ENCODE data around the gene CASS4.
"Not testable (repeated sequence)": the region's sequence is repeated elsewhere in the genome, so short reads cannot be mapped to it uniquely, and the experiment has no call there.

GRCh38 chr20:56405356-56405755 lies 6.7 kb upstream of the CASS4 start:
- TF ChIP-seq CTCF (IDR thresholded peaks at IDR 0.05); POLR2A (IDR thresholded peaks at IDR 0.05); EP300 (IDR thresholded peaks at IDR 0.05; ENCODE audit: low read depth); POLR2AphosphoS5 (IDR thresholded peaks at IDR 0.05): not testable (repeated sequence)

Measured in transverse colon (tissue), 4 donors.